ENCODE measurements around the gene KREMEN1.
"Not testable (repeated sequence)": the region's sequence is repeated elsewhere in the genome, so short reads cannot be mapped to it uniquely, and the experiment has no call there.

KREMEN1 gene

GRCh38 chr22:29079218-29079901, 6.5 kb downstream of the KREMEN1 start:
- DNase-seq, result no peak

GRCh38 chr22:29080106-29080975, 7.5 kb downstream of the KREMEN1 start:
- DNase-seq, result no peak

- DNase-seq, result no peak
These were observed 8.8 kb downstream of the KREMEN1 start for GRCh38 chr22:29081517-29082236.

GRCh38 chr22:29082826-29083545, 10.2 kb downstream of the KREMEN1 start:
- no peak for DNase-seq

DNA sequence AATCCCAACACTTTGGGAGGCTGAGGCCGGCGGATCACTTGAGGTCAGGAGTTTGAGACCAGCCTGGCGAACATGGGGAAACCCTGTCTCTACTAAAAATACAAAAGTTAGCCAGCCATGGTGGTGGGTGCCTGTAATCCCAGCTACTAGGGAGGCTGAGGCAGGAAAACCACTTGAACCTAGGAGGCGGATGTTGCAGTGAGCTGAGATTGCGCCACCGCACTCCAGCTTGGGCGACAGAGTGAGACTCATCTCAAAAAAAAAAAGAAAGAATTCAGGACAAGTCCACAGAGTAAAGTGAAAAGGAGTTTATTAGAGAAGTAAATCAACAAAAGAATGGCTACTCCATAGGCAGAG, 10.7 kb downstream of the KREMEN1 start:
- DNase-seq, result not testable (repeated sequence)

DNA sequence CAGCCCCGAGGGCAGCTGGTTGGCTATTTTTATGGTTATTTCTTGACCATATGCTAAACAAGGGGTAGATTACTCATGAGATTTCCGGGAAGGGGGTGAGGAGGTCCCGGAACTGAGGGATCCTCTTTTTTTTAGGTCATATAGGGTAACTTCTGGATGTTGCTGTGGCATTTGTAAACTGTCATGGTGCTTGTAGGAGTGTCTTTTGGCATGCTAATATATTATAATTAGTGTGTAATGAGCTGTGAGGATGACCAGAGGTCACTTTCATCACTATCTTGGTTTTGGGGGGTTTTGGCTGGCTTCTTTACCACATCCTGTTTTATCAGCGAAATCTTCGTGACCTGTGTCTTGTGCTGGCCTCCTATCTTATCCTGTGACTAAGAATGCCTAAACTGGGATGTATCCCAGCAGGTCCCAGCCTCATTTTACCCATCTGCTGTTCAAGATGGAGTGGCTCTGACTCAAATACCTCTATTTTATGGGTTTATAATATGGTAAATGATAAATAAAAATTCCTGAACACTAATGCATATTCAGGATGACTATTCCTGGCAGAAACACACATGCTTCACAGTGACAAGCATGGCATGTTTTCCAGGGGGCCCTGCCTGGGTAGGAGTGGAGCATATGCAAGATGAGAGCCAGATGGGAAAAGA, 11.2 kb downstream of the KREMEN1 start:
- DNase-seq, result no peak

DNA sequence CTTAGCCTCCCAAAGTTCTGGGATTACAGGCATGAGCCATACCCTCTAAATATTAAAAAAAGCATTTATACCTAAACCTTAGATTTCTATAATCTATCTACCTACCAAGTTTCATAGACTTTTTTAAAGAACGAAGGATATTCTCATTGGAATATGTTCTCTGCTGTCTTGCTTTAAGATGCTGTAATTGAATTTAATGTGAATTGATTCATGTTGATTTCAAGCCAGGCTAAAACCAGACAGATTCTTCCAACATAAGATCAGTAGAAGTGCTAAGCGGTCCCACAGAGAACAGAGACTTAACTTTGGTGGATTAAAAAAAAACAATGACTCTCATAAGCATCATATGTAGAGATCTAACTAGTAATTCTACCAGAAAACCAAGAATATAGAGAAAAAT, 14.2 kb downstream of the KREMEN1 start:
- DNase-seq, result no peak

- DNase-seq, result no peak
These were observed 16.0 kb downstream of the KREMEN1 start for GRCh38 chr22:29088809-29089208.

GRCh38 chr22:29089507-29089906, 16.7 kb downstream of the KREMEN1 start:
- DNase-seq, result no peak

DNA sequence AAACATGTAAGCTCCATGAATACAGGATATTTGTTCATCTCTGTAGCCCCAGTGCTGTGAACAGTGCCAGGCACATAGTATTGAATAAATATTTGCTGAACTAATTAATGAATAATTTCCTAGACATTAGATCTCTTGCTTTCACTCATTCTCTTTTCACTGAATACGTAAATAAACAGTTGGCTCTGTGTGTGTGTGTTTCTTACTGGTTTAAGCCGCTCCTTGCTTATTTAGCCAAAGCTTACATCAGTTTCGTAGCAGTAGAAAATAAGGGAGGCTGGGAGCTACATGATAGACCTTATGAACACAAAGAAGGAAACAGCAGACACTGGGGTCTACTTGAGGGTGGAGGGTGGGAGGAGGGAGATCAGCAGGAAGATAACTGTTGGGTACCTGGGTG, 17.2 kb downstream of the KREMEN1 start:
- DNase-seq, result no peak

- no peak for DNase-seq
These were observed 19.4 kb downstream of the KREMEN1 start for GRCh38 chr22:29092243-29092642.

DNA sequence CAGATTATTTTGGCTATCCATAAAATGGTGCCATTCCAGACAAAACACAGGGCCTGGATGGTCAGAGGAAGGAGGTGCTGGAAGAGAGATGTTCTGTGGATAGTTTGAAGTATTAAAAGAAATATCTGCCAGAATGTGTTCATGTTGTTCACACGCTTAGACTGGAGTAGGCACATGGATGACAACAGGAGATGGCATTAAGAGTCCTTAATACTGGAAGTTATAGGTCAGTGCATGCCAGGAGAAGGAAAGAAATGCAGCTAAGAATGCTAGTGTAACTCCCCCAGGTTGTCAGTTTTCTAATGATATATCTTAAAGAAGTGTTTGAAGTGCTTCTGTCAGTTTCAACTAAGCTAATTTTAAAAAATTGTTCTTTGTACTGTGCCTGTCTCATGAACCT, 20.2 kb downstream of the KREMEN1 start:
- no peak for DNase-seq

DNA sequence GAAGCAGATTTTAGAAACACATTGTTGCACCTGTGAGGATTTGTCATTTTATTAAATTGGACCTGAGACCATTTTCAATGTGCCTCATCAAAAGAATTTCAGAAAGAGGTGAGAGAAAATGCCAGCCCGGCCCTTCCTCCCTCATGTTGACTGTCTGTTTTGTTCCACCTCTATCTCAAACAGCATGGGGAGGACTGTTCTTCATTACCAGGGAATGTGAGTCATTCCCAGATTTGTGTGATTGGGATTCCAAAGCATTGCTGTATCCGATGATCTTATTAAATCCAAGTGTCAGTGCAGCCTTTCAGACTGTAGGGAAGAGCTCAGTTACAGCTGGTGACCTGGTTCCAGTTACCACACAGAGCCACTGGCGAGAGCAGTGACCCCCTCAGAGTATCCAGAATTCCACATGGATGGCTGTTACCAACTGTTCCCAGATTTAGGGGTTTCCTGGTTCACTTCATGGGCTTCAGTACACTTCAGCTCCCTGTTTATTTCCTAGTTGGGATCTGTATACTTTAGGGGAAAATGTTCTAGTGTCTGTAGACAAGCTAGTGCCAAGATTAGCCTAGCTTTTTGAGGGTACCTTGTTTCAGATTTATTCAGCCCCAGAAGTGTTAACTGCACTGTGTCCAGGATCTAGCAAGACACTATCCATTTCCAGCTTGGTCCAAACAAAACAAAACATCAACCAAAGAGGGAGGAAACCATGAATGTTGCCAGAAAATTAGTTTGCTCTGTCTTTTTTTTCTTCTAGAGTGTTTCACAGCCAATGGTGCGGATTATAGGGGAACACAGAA, 20.9 kb downstream of the KREMEN1 start:
- DNase-seq, result no peak

- DNase-seq, result no peak
These were observed 22.6 kb downstream of the KREMEN1 start for GRCh38 chr22:29095459-29095858.

DNA sequence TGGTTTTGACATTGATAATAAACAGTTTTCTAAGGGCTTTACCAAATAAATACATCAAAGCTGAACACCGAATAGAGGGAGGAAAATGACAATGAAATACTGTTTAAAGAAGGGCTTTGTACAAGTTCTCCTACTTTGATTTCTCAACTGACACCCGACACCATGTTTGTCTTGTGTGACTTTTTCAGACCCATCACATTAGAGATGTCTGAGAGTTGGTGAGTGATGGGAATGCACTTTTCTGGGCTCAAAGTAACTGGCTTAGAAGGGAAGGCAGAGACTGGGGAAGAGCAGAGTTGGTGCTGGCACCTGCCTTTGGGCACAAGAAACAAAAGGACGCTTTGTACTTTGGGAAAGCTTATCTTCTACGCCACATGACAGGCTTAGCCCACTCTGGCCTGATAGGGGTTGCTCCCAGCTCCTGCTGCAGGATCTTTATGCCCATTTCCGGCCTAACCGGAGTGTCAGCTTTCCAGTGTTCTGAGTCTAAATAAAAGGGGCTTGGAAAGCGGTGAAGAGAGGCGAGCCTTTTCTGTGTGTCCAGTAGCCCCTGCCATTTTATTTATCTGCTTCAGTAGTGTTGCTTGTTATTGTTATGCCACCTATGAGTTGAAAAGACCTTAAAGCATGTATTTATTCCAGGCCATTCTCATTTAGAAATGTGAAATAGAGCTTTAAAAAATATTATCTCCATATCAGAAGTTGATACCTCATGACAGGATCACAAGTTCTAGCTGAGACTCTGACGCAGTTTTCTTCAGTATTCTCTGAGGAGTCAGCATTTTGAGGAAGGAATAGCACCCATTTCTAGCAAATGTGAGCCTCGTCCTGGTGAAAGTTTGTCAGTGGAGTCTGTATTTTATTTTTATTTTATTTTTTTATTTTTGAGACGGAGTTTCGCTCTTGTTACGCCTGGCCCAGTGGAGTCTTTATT, 24.2 kb downstream of the KREMEN1 start:
- DNase-seq, result no peak

GRCh38 chr22:29098296-29098695, 25.5 kb downstream of the KREMEN1 start:
- no peak for DNase-seq

- no peak for DNase-seq
These were observed 29.5 kb downstream of the KREMEN1 start for GRCh38 chr22:29102300-29102699.

- no peak for DNase-seq
These were observed 30.3 kb downstream of the KREMEN1 start for GRCh38 chr22:29103121-29103520.

- DNase-seq, result no peak
These were observed 32.6 kb downstream of the KREMEN1 start for GRCh38 chr22:29105468-29105867.

- no peak for DNase-seq
These were observed 34.0 kb downstream of the KREMEN1 start for GRCh38 chr22:29106839-29107238.

Measured in cortex of kidney (tissue), 1 donor.